GM12878 (cell line): ENCODE data around the gene C16orf46. TPM values are rescaled to one million over a fixed set of nuclear protein-coding genes. Genes with fewer than 3 reads are reported as not detected.

ENCODE experiments used
- ATAC-seq: fragments of 200-7000 bp; cut with Tn5 transposase; 3 replicates; pipeline ENCODE4 v1.9.1; 2020; ENCODE audit warnings: mild to moderate bottlenecking, moderate library complexity
- BruUV-seq: library from RNA; stranded (reverse); fragments of 400-500 nt; replicated peaks from 2 replicates; lab custom pipeline; 2021; lab: Mats Ljungman, UMichigan
- CTCF ChIA-PET: fragments of 300-600 bp; sonication (Branson Sonifier 250); formaldehyde crosslinking; extraction: SDS; loops from one replicate; lab custom pipeline; 2021; ENCODE audit warnings: inconsistent platforms; lab: Yijun Ruan, JAX
- POLR2A ChIA-PET: fragments of 350-600 bp; formaldehyde crosslinking; extraction: SDS; loops from one replicate; lab custom pipeline; 2021; ENCODE audit warnings: inconsistent platforms; lab: Charles Lee
- RAD21 ChIA-PET: fragments of 300-600 bp; sonication (Branson Sonifier 250); formaldehyde crosslinking; loops from one replicate; lab custom pipeline; 2023; ENCODE audit warnings: antibody characterized with exemption; ENCODE audit not compliant: unreplicated experiment; lab: Charles Lee
- SMC1A ChIA-PET: fragments of 300-600 bp; sonication (Branson Sonifier 250); formaldehyde crosslinking; loops from one replicate; lab custom pipeline; 2023; ENCODE audit not compliant: unreplicated experiment, uncharacterized antibody; lab: Charles Lee
- DNase-seq: peaks from one replicate; pipeline ENCODE4 v3.0.0-alpha.2; 2011; ENCODE audit warnings: low read depth, low spot score
- FAIRE-seq: peaks from 3 replicates; lab custom pipeline; 2011; peaks lifted over from hg19 to GRCh38; lab: Jason Lieb, UNC
- H2AFZ ChIP-seq: 2 replicates; pipeline ENCODE4 v1.6.0; 2011; ENCODE audit warnings: low read depth, low read length, control low read depth; ENCODE audit not compliant: control insufficient read depth
- H3K27ac ChIP-seq: 2 replicates; pipeline ENCODE4 v1.5.1; 2011; ENCODE audit warnings: control low read depth; ENCODE audit not compliant: control insufficient read depth, insufficient read depth
- H3K27me3 ChIP-seq, 2 experiments: replicated peaks in 1 of 2; 2 replicates each; pipeline versions ENCODE4 v1.6.0 to v1.6.1; 2011; ENCODE audit warnings: low read length in 1 of 2; ENCODE audit not compliant: control insufficient read depth in 2 of 2, insufficient read depth in 2 of 2
- H3K36me3 ChIP-seq, 2 experiments: 2 replicates each; pipeline ENCODE4 v1.5.1; 2011; ENCODE audit warnings: low read length in 1 of 2; ENCODE audit not compliant: control insufficient read depth in 2 of 2, insufficient read depth in 2 of 2
- H3K4me1 ChIP-seq: 2 replicates; pipeline ENCODE4 v1.6.1; 2011; ENCODE audit warnings: mild to moderate bottlenecking, low read length, moderate library complexity, mixed read lengths; ENCODE audit not compliant: control insufficient read depth, insufficient read depth
- H3K4me2 ChIP-seq: 2 replicates; pipeline ENCODE4 v1.6.0; 2011; ENCODE audit warnings: control low read depth; ENCODE audit not compliant: control insufficient read depth, insufficient read depth
- H3K4me3 ChIP-seq: fragments of 200-600 bp; sonication (generic); 2 replicates; pipeline ENCODE4 v1.5.1; 2016
- H3K79me2 ChIP-seq: 2 replicates; pipeline ENCODE4 v1.6.0; 2011; ENCODE audit warnings: low read length; ENCODE audit not compliant: control insufficient read depth, insufficient read depth
- H3K9ac ChIP-seq: 2 replicates; pipeline ENCODE4 v1.8.0; 2011; ENCODE audit warnings: low read length, control low read depth, mixed read lengths; ENCODE audit not compliant: control insufficient read depth, insufficient read depth
- H3K9me3 ChIP-seq: replicated peaks from 3 replicates; pipeline ENCODE4 v1.5.1; 2011; ENCODE audit warnings: mild to moderate bottlenecking, low read length; ENCODE audit not compliant: control insufficient read depth, insufficient read depth
- H4K20me1 ChIP-seq: 2 replicates; pipeline ENCODE4 v1.6.0; 2011; ENCODE audit not compliant: control insufficient read depth, insufficient read depth
- CBX5 ChIP-seq: sonication (generic); IDR thresholded peaks from 2 replicates; pipeline ENCODE4 v1.6.1; 2016; ENCODE audit warnings: low read depth, moderate library complexity, mild to moderate bottlenecking, inconsistent platforms
- KLF5 ChIP-seq: fragments of 450-650 bp; IDR thresholded peaks from 2 replicates; pipeline ENCODE4 v1.6.1; 2014; ENCODE audit warnings: mild to moderate bottlenecking; ENCODE audit not compliant: partially characterized antibody
- NR2C2 ChIP-seq: IDR thresholded peaks from 2 replicates; pipeline ENCODE4 v1.6.1; 2011; ENCODE audit warnings: borderline replicate concordance, low read depth; ENCODE audit not compliant: control insufficient read depth, insufficient read length
- RCOR1 ChIP-seq: conservative IDR thresholded peaks from 2 replicates; pipeline ENCODE4 v1.6.1; 2012; ENCODE audit warnings: low read depth, low read length, improper control_type of control experiment
- RELA ChIP-seq: fragments of 450-650 bp; IDR thresholded peaks from 2 replicates; pipeline ENCODE4 v1.8.0; 2014; ENCODE audit warnings: borderline replicate concordance; ENCODE audit not compliant: partially characterized antibody
- ZBED1 ChIP-seq: IDR thresholded peaks from 2 replicates; pipeline ENCODE4 v1.6.1; 2016; ENCODE audit warnings: borderline replicate concordance
- WGBS: methylation state at CpG from one replicate; pipeline ENCODE4 v1.1.6; 2016; ENCODE audit warnings: low lambda C conversion rate; ENCODE audit not compliant: insufficient replicate concordance, insufficient coverage; ENCODE audit errors: missing lambda C conversion rate; 5-methylcytosine and 5-hydroxymethylcytosine counted together
- in situ Hi-C: fragments of 300-500 bp; cut with MboI; formaldehyde crosslinking; loops from 9 replicates; pipeline ENCODE4 v1.14.3; 2018; ENCODE audit warnings: mixed read lengths
- intact Hi-C: fragments of 100-400 bp; cut with micrococcal nuclease; formaldehyde crosslinking; loops from one replicate; pipeline ENCODE4 v1.14.2; 2022; ENCODE audit not compliant: unreplicated experiment
- polyA plus RNA-seq, 11 experiments: library from polyadenylated mRNA; depleted of rRNA in 4 of 11; unstranded in 6 of 11; stranded (reverse) in 5 of 11; fragments of >200 nt; fragmentation: Nextera tagmentation in 4 of 11; fragmentation: Illumina TruSeq in 1 of 11; extraction: Ambion mirVana in 4 of 11; extraction: Trizol in 1 of 11; gene quantifications; 1 replicate in 1 of 11; 2 replicates in 10 of 11; pipeline versions ENCODE4 v1.2.1 to v1.2.3, GENCODE V29; 2011 to 2016; ENCODE audit warnings: inconsistent platforms in 2 of 11, missing spikeins in 2 of 11, low read depth in 1 of 11
- total RNA-seq, 4 experiments: library from RNA; depleted of rRNA in 3 of 4; stranded (reverse); fragments of >200 nt in 3 of 4; fragmentation: Illumina TruSeq in 1 of 4; extraction: Trizol in 1 of 4; gene quantifications; 2 replicates each; pipeline versions ENCODE4 v1.2.1 to v1.2.3, GENCODE V29; 2013 to 2021
- TF ChIP-seq, protein P1 (sequence below): fragments of 450-650 bp; formaldehyde crosslinking; IDR thresholded peaks from 2 replicates; pipeline ENCODE4 v1.4.0; 2020; ENCODE audit warnings: mild to moderate bottlenecking, moderate library complexity

The C16orf46 gene
- total and polyA plus RNA-seq, 10 of the 15 experiments (the other 5 are each of a cell fraction or from before 2014, with no cell fraction given) = 0.04 to 0.46 (median 0.14) TPM; not detected in 6

DNA sequence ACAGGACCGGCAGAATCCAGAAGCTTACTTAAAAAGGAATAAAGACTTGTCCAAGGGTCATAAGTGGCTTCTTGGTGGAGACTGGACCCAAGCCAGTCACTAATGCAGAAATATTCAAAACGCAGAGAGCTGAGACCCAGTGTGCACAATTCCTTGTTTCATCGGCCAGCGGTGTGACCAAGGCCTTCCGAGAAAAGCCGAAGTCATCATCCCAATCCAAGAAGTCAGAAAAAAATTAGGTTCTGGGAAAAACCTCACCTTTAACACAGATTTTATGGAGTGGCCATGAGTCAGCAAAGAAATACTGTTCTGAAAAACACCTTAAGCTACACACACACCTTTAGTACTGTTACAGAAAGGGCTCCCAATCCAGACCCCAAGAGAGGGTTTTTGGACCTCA lies 20.2 kb upstream of the C16orf46 start:
- peaks cover 12% of the 10 kb centered on the region for H3K4me1 ChIP-seq
- BruUV-seq = no TSS peak
- H3K4me2 ChIP-seq = no peak overlapping the region
- TF ChIP-seq, protein P1, sequence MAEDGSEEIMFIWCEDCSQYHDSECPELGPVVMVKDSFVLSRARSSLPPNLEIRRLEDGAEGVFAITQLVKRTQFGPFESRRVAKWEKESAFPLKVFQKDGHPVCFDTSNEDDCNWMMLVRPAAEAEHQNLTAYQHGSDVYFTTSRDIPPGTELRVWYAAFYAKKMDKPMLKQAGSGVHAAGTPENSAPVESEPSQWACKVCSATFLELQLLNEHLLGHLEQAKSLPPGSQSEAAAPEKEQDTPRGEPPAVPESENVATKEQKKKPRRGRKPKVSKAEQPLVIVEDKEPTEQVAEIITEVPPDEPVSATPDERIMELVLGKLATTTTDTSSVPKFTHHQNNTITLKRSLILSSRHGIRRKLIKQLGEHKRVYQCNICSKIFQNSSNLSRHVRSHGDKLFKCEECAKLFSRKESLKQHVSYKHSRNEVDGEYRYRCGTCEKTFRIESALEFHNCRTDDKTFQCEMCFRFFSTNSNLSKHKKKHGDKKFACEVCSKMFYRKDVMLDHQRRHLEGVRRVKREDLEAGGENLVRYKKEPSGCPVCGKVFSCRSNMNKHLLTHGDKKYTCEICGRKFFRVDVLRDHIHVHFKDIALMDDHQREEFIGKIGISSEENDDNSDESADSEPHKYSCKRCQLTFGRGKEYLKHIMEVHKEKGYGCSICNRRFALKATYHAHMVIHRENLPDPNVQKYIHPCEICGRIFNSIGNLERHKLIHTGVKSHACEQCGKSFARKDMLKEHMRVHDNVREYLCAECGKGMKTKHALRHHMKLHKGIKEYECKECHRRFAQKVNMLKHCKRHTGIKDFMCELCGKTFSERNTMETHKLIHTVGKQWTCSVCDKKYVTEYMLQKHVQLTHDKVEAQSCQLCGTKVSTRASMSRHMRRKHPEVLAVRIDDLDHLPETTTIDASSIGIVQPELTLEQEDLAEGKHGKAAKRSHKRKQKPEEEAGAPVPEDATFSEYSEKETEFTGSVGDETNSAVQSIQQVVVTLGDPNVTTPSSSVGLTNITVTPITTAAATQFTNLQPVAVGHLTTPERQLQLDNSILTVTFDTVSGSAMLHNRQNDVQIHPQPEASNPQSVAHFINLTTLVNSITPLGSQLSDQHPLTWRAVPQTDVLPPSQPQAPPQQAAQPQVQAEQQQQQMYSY (CRISPR knock-in tag) = no peak
- TF ChIP-seq NR2C2 = no peak
- TF ChIP-seq CBX5 = no peak
- no peak for TF ChIP-seq KLF5
- no peak for TF ChIP-seq RCOR1
- TF ChIP-seq ZBED1 = no peak
- no peak for TF ChIP-seq RELA
- ChIA-PET RAD21 (interaction anchor here (1.0 kb wide), 1 partner anchor 63 kb away, joined by 3 read pairs; no protein-coding TSS in a partner anchor), SMC1A (no interaction called here), POLR2A (interaction anchor here (0.6 kb wide), 1 partner anchor 160 kb away, joined by 3 read pairs; no protein-coding TSS in a partner anchor), CTCF (no interaction called here)
- no peak overlapping the region for H2AFZ ChIP-seq
- over 99% methylated on average over 6 of the region's 6 CpGs for WGBS
- H3K9ac ChIP-seq = no peak overlapping the region
- no peak overlapping the region for H3K27ac ChIP-seq
- no peak overlapping the region for H3K4me3 ChIP-seq
- DNase-seq = no peak
- no peak for ATAC-seq
- no peaks in the 10 kb centered on the region for H4K20me1 ChIP-seq
- in situ Hi-C loops = no loop called here
- peaks cover 8% of the 10 kb centered on the region for H3K79me2 ChIP-seq
- no peaks in the 10 kb centered on the region for H3K9me3 ChIP-seq
- no peaks in the 10 kb centered on the region for H3K27me3 ChIP-seq
- intact Hi-C loops = loop anchor here (2.0 kb wide), 1 partner anchor 20 kb away; the partner anchor contains the start of gene C16orf46
- H3K36me3 ChIP-seq = no peaks in the 10 kb centered on the region
- FAIRE-seq = no peak
